Nephron (organoid): ENCODE measurements around the gene SYCP2.

ENCODE experiments used
- H3K27ac Mint-ChIP-seq, 3 experiments: 2 replicates each; pipeline ENCODE4 v1.8.0; 2020; ENCODE audit warnings: mixed read lengths in 3 of 3, mild to moderate bottlenecking in 2 of 3, moderate library complexity in 1 of 3
- H3K27me3 Mint-ChIP-seq: 2 replicates; pipeline ENCODE4 v1.8.0; 2021; ENCODE audit warnings: low read depth, mild to moderate bottlenecking, moderate library complexity, mixed read lengths
- H3K36me3 Mint-ChIP-seq: 2 replicates; pipeline ENCODE4 v1.8.0; 2020; ENCODE audit warnings: low read depth, mixed read lengths
- H3K4me1 Mint-ChIP-seq: 2 replicates; pipeline ENCODE4 v1.8.0; 2020; ENCODE audit warnings: mixed read lengths
- H3K4me3 Mint-ChIP-seq, 3 experiments: 2 replicates each; pipeline ENCODE4 v1.8.0; 2020; ENCODE audit warnings: mild to moderate bottlenecking in 3 of 3, mixed read lengths in 3 of 3, moderate library complexity in 2 of 3
- H3K9me3 Mint-ChIP-seq: 2 replicates; pipeline ENCODE4 v1.8.0; 2020; ENCODE audit warnings: mixed read lengths
- TF ChIP-seq, protein P1 (sequence below), 3 experiments: fragments of 200-600 bp; sonication (generic); IDR thresholded peaks; one replicate each; pipeline ENCODE4 v1.5.0; 2021; ENCODE audit warnings: antibody characterized with exemption in 3 of 3; ENCODE audit not compliant: unreplicated experiment in 3 of 3

Gene SYCP2

DNA sequence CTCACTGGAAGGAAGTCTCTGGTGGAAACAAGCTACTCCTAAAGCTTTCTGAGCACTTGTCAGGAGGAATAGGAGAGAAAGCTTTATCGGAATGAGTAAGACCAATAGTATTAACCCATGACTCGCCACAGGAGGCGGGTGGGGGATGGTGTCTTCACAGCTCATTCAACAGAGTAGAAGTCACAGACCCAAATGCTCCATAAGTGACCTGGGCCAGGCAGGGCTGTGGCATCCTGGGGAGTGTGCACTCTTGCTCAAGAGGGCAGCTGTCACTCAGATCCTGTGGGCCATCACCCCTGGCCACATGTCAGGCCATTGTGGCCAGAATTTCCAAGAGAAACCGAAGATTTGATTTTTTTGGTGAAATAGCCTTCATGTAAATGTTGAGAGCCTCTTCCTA, 116.0 kb downstream of the SYCP2 start:
- Mint-ChIP-seq H3K27me3 (peaks cover 32% of the 10 kb centered on the region), H3K4me1 (peaks cover 19% of the 10 kb centered on the region), H3K9me3 (no peaks in the 10 kb centered on the region), H3K4me3 (no peak overlapping the region), H3K27ac (no peak overlapping the region), H3K36me3 (no peaks in the 10 kb centered on the region)
- TF ChIP-seq, protein P1, sequence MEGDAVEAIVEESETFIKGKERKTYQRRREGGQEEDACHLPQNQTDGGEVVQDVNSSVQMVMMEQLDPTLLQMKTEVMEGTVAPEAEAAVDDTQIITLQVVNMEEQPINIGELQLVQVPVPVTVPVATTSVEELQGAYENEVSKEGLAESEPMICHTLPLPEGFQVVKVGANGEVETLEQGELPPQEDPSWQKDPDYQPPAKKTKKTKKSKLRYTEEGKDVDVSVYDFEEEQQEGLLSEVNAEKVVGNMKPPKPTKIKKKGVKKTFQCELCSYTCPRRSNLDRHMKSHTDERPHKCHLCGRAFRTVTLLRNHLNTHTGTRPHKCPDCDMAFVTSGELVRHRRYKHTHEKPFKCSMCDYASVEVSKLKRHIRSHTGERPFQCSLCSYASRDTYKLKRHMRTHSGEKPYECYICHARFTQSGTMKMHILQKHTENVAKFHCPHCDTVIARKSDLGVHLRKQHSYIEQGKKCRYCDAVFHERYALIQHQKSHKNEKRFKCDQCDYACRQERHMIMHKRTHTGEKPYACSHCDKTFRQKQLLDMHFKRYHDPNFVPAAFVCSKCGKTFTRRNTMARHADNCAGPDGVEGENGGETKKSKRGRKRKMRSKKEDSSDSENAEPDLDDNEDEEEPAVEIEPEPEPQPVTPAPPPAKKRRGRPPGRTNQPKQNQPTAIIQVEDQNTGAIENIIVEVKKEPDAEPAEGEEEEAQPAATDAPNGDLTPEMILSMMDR (IDR thresholded peaks at IDR 0.05; ENCODE audit: unreplicated experiment in 3 of 3): no peak

DNA sequence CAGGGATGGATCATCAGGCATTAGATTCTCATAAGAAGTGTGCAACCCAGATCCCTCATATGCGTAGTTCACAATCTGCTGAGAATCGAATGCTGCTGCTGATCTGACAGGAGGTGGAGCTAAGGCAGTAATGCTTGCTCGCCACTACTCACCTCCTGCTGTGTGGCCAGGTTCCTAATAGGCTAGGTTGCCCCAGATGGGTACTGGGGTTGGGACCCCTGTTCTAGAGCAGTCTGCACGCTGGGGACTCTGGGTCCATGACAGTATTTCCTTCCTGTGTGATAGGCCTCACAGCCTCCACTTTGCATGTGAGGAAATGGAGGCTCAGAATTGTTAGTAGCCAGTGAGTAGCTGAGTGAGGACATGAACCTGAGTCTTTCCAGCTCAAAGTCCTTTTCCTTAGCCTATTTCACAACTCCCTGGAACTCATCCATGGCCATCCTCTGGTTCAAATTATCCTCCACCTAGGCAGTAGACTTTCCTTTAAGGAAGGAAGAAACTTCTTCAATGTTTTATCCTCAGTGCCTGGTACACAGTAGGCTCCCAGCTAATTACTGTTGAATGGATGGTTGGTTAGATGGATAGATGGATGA, 117.2 kb downstream of the SYCP2 start:
- no peaks in the 10 kb centered on the region for H3K36me3 Mint-ChIP-seq
- no peak overlapping the region for H3K4me3 Mint-ChIP-seq
- no peaks in the 10 kb centered on the region for H3K9me3 Mint-ChIP-seq
- peaks cover 14% of the 10 kb centered on the region for H3K4me1 Mint-ChIP-seq
- H3K27me3 Mint-ChIP-seq: peaks cover 29% of the 10 kb centered on the region
- TF ChIP-seq, protein P1 (IDR thresholded peaks at IDR 0.05; ENCODE audit: unreplicated experiment in 3 of 3): no peak
- H3K27ac Mint-ChIP-seq: no peak overlapping the region

DNA sequence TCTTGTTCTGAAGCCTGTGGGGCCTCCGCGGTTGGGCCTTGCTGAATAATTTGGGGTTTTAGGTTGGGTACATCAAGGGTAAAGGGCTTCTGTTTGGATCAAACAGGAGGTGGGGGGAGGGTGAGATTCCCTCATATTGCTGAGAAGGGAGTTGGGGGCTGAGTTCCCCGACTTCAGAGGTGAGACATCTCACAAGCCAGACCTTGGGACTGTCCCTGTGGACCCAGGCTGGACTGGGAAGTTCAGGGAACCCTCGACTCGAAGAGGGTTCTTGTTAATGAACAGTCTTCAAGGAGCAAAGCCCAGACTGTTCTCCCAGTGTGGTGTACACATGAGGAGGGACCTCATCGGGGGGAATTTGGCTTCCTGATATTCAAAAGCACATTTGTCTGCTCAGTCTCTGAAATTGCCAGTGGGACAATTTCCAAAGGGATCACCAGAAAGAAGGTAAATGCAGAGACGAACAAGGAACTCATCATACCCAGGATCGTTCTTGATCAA, 118.5 kb downstream of the SYCP2 start:
- Mint-ChIP-seq H3K9me3 (no peaks in the 10 kb centered on the region), H3K27me3 (peaks cover 29% of the 10 kb centered on the region), H3K4me1 (peaks cover under 1% of the 10 kb centered on the region), H3K4me3 (no peak overlapping the region), H3K27ac (no peak overlapping the region), H3K36me3 (no peaks in the 10 kb centered on the region)
- TF ChIP-seq, protein P1 (IDR thresholded peaks at IDR 0.05; ENCODE audit: unreplicated experiment in 3 of 3): no peak

DNA sequence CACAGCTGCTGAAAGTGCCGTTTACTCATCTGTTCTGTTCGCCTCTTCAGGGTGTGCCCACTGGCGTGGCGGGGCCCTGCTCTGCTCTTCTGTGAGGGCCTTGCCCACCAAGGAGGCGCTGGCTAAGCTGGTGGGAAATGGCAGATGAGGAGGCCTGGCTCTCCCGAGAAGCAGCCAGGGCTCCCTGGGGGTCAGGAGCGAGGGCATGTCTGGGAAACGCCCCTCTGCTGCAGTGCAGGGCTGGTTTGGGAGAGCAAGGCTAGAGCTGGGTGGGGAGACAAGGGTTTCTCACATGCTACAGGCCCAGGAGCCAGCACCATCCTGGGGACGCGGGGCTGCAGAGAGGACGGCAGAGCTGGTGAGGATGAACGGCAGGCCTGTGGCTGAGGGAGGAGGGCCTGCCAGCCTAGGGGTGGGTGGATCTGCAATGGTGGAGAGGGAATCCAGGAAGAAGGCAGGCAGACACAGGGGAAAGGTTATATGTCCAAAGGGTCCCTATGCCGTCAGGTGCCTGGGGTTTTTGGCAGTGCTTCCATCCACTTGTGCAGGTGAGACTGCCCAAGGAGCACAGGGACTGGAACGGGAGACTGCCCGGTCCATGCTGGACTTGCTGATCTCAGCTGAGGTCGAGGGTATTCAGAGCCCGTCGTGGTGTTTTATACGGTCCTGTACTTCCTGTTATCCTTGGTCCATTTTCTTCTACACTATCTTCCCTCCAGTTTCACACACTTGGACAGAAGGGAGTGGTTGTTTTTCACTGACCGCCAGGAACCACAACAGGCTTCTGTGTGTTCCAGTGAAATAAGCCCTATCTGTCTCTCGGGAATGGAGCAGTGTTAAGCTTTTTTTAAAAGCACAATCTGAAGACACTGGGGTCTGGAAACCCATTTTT, 119.2 kb downstream of the SYCP2 start:
- Mint-ChIP-seq H3K27ac (no peak overlapping the region), H3K36me3 (no peaks in the 10 kb centered on the region), H3K9me3 (no peaks in the 10 kb centered on the region), H3K4me3 (no peak overlapping the region), H3K27me3 (peaks cover 32% of the 10 kb centered on the region), H3K4me1 (no peaks in the 10 kb centered on the region)
- TF ChIP-seq, protein P1 (IDR thresholded peaks at IDR 0.05; ENCODE audit: unreplicated experiment in 3 of 3): no peak
